Upper lobe of right lung (tissue), 1 donor: ENCODE measurements around the gene CNNM3. TPM values are rescaled to one million over a fixed set of nuclear protein-coding genes. Genes with fewer than 3 reads are reported as not detected.

ENCODE experiments used
- ATAC-seq: fragments of 200-7000 bp; cut with Tn5 transposase; one replicate; pipeline ENCODE4 v1.9.1; 2020; ENCODE audit warnings: mild to moderate bottlenecking, moderate library complexity
- DNase-seq: peaks from one replicate; pipeline ENCODE4 v3.0.0-alpha.2; 2020
- H3K27ac ChIP-seq: fragments of 200-600 bp; one replicate; pipeline ENCODE4 v1.8.0; 2022
- H3K27me3 ChIP-seq: fragments of 200-600 bp; one replicate; pipeline ENCODE4 v1.8.0; 2022; ENCODE audit warnings: mild to moderate bottlenecking
- H3K36me3 ChIP-seq: fragments of 200-600 bp; one replicate; pipeline ENCODE4 v1.8.0; 2022
- H3K4me1 ChIP-seq: fragments of 200-600 bp; one replicate; pipeline ENCODE4 v1.8.0; 2022
- H3K4me3 ChIP-seq: fragments of 200-600 bp; one replicate; pipeline ENCODE4 v1.8.0; 2022; ENCODE audit warnings: mild to moderate bottlenecking
- H3K9me3 ChIP-seq: fragments of 200-600 bp; one replicate; pipeline ENCODE4 v1.8.0; 2022
- CTCF ChIP-seq: fragments of 200-600 bp; IDR thresholded peaks from one replicate; pipeline ENCODE4 v1.8.0; 2022; ENCODE audit warnings: antibody characterized with exemption
- intact Hi-C: fragments of 100-400 bp; cut with DNase I; formaldehyde crosslinking; loops from one replicate; pipeline ENCODE4 v1.11.0; 2022
- total RNA-seq: library from RNA; stranded (reverse); fragmentation: NEBNext Ultra II Directional; extraction: Animal tissue kit (Norgen Biotek cat#: 25700); gene quantifications from one replicate; pipeline ENCODE4 v1.2.1, GENCODE V29; 2021
- donor health status: DM: no; HTN: yes; CAD: no; lungs with severe emphysema.

CNNM3 gene
- total RNA-seq, 1 donor from 2014 or later, result 34.1 TPM

GRCh38 chr2:96825057-96825456, 9.0 kb downstream of the CNNM3 start:
- Histone ChIP-seq H3K27me3 (no peaks in the 10 kb centered on the region), H3K27ac (no peak overlapping the region), H3K36me3 (peaks cover 53% of the 10 kb centered on the region), H3K4me1 (peaks cover 11% of the 10 kb centered on the region), H3K4me3 (no peak overlapping the region), H3K9me3 (no peaks in the 10 kb centered on the region)
- no peak for TF ChIP-seq CTCF
- DNase-seq, result no peak
- ATAC-seq, result no peak
- intact Hi-C loops, result no loop called here

- no peak for ATAC-seq
- peaks cover 1% of the 10 kb centered on the region for H3K4me1 ChIP-seq
- peaks cover 70% of the 10 kb centered on the region for H3K36me3 ChIP-seq
- no peak overlapping the region for H3K4me3 ChIP-seq
- no peak overlapping the region for H3K27ac ChIP-seq
- intact Hi-C loops, result no loop called here
- H3K27me3 ChIP-seq, result no peaks in the 10 kb centered on the region
- TF ChIP-seq CTCF, result no peak
- no peaks in the 10 kb centered on the region for H3K9me3 ChIP-seq
- DNase-seq, result no peak
Observed at GRCh38 chr2:96826546-96827278, 10.6 kb downstream of the CNNM3 start.

- DNase-seq, result no peak
- intact Hi-C loops, result no loop called here
- Histone ChIP-seq H3K27ac (no peak overlapping the region), H3K27me3 (no peaks in the 10 kb centered on the region), H3K4me3 (no peak overlapping the region), H3K9me3 (no peaks in the 10 kb centered on the region), H3K4me1 (peaks cover 10% of the 10 kb centered on the region), H3K36me3 (peaks cover 87% of the 10 kb centered on the region)
- no peak for ATAC-seq
- no peak for TF ChIP-seq CTCF
Observed at GRCh38 chr2:96828436-96828835, 12.4 kb downstream of the CNNM3 start.

- Histone ChIP-seq H3K27ac (no peak overlapping the region), H3K4me3 (no peak overlapping the region), H3K36me3 (peaks cover 92% of the 10 kb centered on the region), H3K9me3 (no peaks in the 10 kb centered on the region), H3K4me1 (peaks cover 10% of the 10 kb centered on the region), H3K27me3 (no peaks in the 10 kb centered on the region)
- TF ChIP-seq CTCF, result no peak
- intact Hi-C loops, result no loop called here
- ATAC-seq (no peak), DNase-seq (no peak)
Observed at GRCh38 chr2:96828874-96829273, 12.8 kb downstream of the CNNM3 start.

GRCh38 chr2:96830044-96830562, 14.0 kb downstream of the CNNM3 start:
- no peak for ATAC-seq
- TF ChIP-seq CTCF, result no peak
- intact Hi-C loops, result no loop called here

More at GRCh38 chr2:96830044-96830562, 14.0 kb downstream of the CNNM3 start:
- Histone ChIP-seq H3K36me3 (peaks cover 97% of the 10 kb centered on the region), H3K27ac (no peak overlapping the region), H3K4me1 (peaks cover 10% of the 10 kb centered on the region), H3K9me3 (no peaks in the 10 kb centered on the region), H3K27me3 (no peaks in the 10 kb centered on the region), H3K4me3 (no peak overlapping the region)
- DNase-seq, result no peak
